Skeletal muscle satellite cell (primary cell): ENCODE data around the gene AAGAB.
A peak's percentile ranks its signal among the peaks of the same experiment; 100 is the strongest.

Experiments
- H3K27me3 ChIP-seq: 2 replicates; pipeline ENCODE4 v1.7.0; 2013; ENCODE audit warnings: low read length; ENCODE audit not compliant: control insufficient read depth, insufficient read depth
- H3K36me3 ChIP-seq: 2 replicates; pipeline ENCODE4 v1.7.0; 2013; ENCODE audit warnings: mild to moderate bottlenecking, control low read depth, low read length; ENCODE audit not compliant: insufficient read depth
- H3K4me1 ChIP-seq: 2 replicates; pipeline ENCODE4 v1.7.0; 2013; ENCODE audit warnings: low read length; ENCODE audit not compliant: control insufficient read depth, insufficient read depth
- H3K4me2 ChIP-seq: 2 replicates; pipeline ENCODE4 v1.7.0; 2013; ENCODE audit warnings: mild to moderate bottlenecking, low read length
- H3K4me3 ChIP-seq: 2 replicates; pipeline ENCODE4 v1.7.0; 2013; ENCODE audit warnings: low read length
- H3K9ac ChIP-seq: 2 replicates; pipeline ENCODE4 v1.7.0; 2013; ENCODE audit warnings: mild to moderate bottlenecking, low read depth, low read length, moderate library complexity
- H3K9me3 ChIP-seq: replicated peaks from 2 replicates; pipeline ENCODE4 v1.7.0; 2013; ENCODE audit warnings: mild to moderate bottlenecking, control low read depth, low read length

Gene AAGAB

DNA sequence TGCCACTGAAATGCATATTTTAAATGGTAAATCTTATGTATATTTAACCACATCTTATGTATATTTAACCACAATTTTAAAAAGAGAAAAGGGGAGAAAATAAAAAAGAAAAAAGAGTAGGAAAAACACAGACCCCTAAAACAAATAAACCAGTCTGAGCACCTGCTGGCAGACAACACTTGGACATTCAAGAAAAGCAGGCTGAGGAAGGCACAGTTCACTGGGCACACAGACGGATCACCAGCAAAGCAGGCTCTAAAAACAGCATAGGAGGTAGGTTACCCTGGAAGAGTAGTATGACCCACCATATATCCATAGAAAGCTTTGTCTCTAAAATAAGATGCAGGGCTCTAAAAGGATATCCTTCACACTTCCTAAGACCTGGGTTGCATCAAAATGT lies 27.0 kb downstream of the AAGAB start:
- Histone ChIP-seq H3K4me2 (no peak overlapping the region), H3K4me3 (no peak overlapping the region), H3K27me3 (no peaks in the 10 kb centered on the region), H3K36me3 (peaks cover 30% of the 10 kb centered on the region), H3K9me3 (no peaks in the 10 kb centered on the region), H3K9ac (no peak overlapping the region), H3K4me1 (peaks cover 13% of the 10 kb centered on the region)

DNA sequence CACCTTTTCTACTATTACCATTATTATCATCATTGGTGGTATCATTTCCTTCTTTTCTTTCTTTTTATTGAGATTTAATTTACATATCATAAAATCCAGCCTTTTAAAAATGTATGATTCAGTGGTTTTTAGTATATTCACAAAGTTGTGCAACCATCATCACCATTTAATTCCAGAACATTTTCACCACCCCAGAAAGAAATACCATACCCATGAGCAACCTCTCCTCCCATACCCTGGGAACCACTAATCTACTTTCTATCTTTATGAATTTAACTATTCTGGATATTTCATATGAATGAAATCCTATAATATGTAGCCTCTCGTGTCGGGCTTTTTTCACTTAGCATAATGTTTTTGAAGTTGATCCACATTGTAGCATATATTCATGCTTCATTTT lies 29.1 kb downstream of the AAGAB start:
- no peak overlapping the region for H3K4me3 ChIP-seq
- H3K27me3 ChIP-seq = no peaks in the 10 kb centered on the region
- peak overlapping the region; percentile 40 for H3K9ac ChIP-seq
- H3K4me1 ChIP-seq = peaks cover 13% of the 10 kb centered on the region
- no peaks in the 10 kb centered on the region for H3K9me3 ChIP-seq
- peak overlapping the region; percentile 48 for H3K4me2 ChIP-seq
- peaks cover 13% of the 10 kb centered on the region for H3K36me3 ChIP-seq

DNA sequence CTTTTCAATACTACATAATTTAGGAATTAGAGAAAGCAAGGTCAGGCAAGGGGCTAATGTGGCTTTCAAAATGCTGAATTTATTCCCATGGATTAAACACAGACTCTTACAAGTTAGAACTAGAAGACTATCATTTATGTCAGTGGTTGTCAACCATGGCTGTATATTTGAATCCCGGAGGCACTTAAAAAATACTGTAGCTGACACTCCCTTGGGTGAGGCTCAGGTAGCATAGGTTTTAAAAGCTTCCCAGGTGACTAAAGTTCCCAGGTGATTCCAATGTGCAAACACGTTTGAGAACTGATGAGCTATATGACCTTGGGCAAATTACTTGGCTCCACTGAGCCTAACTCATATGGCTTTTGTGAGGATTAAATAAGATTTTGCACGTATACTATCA lies 29.6 kb downstream of the AAGAB start:
- H3K36me3 ChIP-seq = peaks cover 9% of the 10 kb centered on the region
- no peaks in the 10 kb centered on the region for H3K27me3 ChIP-seq
- H3K9ac ChIP-seq = peak overlapping the region; percentile 40

DNA sequence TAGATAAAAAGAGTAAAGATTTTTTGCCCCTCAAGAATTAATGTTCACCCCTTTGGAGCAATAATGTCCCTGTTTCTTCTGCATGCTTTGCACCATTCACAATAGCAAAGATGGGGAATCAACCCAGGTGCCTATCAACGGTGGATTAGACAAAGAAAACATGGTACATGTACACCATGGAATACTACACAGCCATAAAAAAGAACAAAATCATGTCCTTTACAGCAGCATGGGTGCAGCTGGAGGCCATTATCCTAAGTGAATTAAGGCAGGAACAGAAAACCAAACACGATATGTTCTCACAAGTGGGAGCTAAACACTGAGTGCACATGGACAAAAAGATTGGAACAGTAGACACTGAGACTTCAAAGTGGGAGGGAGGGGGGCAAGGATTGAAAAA lies 35.2 kb downstream of the AAGAB start:
- H3K9ac ChIP-seq = no peak overlapping the region

More for the DNA sequence above, 29.6 kb downstream of the AAGAB start:
- peaks cover 13% of the 10 kb centered on the region for H3K4me1 ChIP-seq
- no peaks in the 10 kb centered on the region for H3K9me3 ChIP-seq
- peak overlapping the region; percentile 48 for H3K4me2 ChIP-seq
- H3K4me3 ChIP-seq = no peak overlapping the region

DNA sequence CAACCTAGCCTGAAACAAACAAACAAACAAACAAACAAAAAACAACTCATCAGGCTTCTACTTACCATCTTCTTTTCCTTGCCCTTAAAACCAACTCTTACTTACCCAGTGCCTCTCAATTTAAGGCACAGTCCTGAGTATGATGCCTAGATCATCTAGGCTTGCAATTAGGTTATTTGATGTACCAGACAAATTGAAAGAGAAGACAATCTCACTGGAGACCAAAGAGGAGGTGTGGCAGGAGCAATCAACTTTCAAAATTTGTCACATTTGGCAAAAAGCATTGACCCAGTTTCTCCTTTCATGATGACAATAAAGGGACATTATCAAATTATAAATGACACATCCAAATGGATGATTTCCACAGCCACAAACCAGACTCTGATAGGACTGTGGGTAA lies 36.0 kb downstream of the AAGAB start:
- peaks cover 5% of the 10 kb centered on the region for H3K4me1 ChIP-seq
- H3K4me2 ChIP-seq = no peak overlapping the region
- H3K9ac ChIP-seq = no peak overlapping the region
- no peaks in the 10 kb centered on the region for H3K9me3 ChIP-seq
- no peak overlapping the region for H3K4me3 ChIP-seq
- H3K36me3 ChIP-seq = peaks cover 5% of the 10 kb centered on the region
- no peaks in the 10 kb centered on the region for H3K27me3 ChIP-seq

More for the DNA sequence above, 35.2 kb downstream of the AAGAB start:
- Histone ChIP-seq H3K9me3 (no peaks in the 10 kb centered on the region), H3K4me3 (no peak overlapping the region), H3K27me3 (no peaks in the 10 kb centered on the region), H3K4me1 (peaks cover 5% of the 10 kb centered on the region), H3K4me2 (no peak overlapping the region), H3K36me3 (peaks cover 7% of the 10 kb centered on the region)

DNA sequence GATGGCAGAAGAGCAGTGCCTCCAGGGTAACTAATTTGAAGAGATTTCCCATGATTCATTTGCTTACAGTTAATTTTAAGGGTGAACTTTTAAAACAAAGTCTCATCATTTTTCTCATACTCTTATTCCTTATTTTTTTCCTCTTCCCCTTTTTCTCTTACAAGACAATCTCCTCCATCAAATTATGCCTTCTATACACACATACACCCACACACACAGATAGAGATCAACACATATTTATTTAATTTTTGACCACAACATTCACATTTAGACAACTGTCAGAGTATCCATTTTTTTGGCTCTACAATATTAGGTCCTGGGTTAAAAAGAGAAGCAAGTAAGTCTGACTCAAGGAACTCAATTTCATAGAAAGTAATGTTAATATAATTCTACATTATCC lies 37.6 kb downstream of the AAGAB start:
- H3K9ac ChIP-seq = no peak overlapping the region
- peaks cover 5% of the 10 kb centered on the region for H3K36me3 ChIP-seq
- H3K4me2 ChIP-seq = no peak overlapping the region
- peaks cover 5% of the 10 kb centered on the region for H3K4me1 ChIP-seq
- no peak overlapping the region for H3K4me3 ChIP-seq
- H3K27me3 ChIP-seq = no peaks in the 10 kb centered on the region
- H3K9me3 ChIP-seq = no peaks in the 10 kb centered on the region

DNA sequence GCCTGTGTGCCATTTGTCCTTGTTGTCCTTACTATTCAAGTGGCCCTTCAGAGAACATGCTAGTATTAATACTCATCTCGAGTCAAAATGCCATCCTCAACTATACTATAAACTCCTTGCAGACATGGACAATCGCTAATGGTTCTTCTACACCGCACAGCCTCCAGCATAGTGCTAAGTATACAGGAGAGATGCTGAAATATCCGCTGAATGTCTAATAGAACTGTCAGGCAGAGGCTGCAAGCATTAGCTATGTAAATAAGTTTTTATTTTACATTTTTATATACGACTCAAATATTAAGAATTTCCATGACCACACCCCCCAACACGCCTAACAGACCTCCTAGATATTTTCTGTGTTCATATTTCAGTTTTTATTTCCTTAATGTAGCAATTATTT lies 39.4 kb downstream of the AAGAB start:
- H3K36me3 ChIP-seq = peaks cover 5% of the 10 kb centered on the region

DNA sequence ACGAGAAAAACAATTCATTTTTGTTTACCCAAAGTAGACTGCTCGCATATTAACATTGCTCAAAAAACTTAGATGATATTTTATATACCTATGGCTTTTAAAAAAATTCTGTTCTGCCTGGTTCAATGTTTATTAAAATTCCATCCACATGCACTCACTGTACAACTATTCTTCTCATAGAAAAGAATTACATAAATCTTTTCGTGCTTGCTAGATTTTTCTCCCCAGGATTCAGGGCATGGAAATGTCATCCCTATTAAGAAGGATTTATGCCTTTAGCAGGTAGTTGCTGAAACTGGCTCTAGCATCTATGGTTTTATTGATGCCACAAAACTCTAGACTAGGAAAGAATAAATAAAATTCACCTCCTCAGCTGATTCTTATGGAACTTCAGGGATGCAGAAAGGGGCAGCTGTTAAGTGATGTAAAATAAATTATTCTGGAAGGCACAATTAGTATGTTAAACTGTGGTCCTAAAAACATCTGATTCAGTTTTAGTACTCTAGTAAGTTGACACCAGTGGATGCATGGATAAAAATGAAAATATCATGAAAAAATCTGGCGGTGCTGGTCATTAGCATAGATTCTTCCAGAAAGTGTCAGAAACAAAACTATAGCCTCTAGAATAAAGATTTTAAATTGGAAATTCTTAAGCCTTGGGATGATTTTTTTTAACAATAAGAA lies 41.6 kb downstream of the AAGAB start:
- Histone ChIP-seq H3K36me3 (peaks cover 8% of the 10 kb centered on the region), H3K9ac (no peak overlapping the region), H3K27me3 (no peaks in the 10 kb centered on the region), H3K9me3 (no peaks in the 10 kb centered on the region), H3K4me1 (peaks cover 5% of the 10 kb centered on the region), H3K4me2 (no peak overlapping the region), H3K4me3 (no peak overlapping the region)

More for the DNA sequence above, 39.4 kb downstream of the AAGAB start:
- Histone ChIP-seq H3K4me1 (peaks cover 5% of the 10 kb centered on the region), H3K4me2 (no peak overlapping the region), H3K9me3 (no peaks in the 10 kb centered on the region), H3K9ac (no peak overlapping the region), H3K4me3 (no peak overlapping the region), H3K27me3 (no peaks in the 10 kb centered on the region)

DNA sequence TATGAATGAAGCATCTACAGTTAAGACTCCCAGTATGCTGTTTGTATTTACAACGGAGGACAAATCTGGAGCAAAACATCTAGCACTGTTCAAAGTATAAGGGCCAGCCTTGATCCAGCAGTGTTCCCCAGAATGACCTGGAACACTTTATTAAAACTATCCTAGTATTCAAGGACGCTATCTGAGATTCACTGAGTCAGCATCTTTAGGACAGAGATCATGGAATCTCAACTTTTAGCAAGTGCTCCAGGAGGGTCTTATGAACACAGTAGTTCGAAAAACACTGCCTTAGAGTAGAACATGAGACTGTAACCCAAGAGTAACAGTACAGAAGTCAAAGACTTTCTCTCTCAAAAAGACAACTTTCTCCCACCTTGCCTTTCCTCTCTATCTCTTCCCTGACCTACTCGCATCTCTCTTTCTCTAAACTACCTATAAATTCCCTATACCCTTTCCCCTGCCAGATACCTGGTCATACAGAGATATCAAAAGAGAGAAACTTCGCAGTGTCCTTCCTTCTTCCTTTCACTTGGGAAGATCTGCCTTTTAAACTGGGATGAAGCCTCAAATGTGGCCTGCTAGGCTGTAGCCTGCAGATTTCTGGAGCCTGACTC lies 43.8 kb downstream of the AAGAB start:
- H3K4me1 ChIP-seq = peaks cover 5% of the 10 kb centered on the region
- H3K4me2 ChIP-seq = no peak overlapping the region
- no peak overlapping the region for H3K4me3 ChIP-seq
- no peak overlapping the region for H3K9ac ChIP-seq
- H3K36me3 ChIP-seq = peaks cover 18% of the 10 kb centered on the region
- H3K9me3 ChIP-seq = no peaks in the 10 kb centered on the region
- no peaks in the 10 kb centered on the region for H3K27me3 ChIP-seq

DNA sequence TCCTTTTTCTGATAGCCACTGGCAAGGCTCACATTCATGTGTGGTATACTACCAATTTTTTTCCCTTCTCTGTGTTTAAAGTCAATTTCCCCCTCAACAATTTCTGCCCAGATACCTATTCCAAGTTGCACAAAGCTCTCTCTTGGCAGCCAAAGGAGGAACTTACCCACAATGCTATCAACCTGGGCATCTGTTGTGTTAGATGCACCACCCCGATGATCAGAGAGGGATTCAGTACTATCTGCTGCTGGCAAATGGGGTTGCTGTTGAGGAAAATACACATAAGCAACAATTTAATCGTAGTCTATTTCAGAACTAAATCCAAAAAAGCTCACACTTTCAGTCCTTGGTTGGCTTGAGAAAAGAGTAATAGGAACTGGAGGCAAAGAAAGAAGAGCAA lies 46.1 kb downstream of the AAGAB start:
- H3K4me3 ChIP-seq = no peak overlapping the region
- H3K9me3 ChIP-seq = no peaks in the 10 kb centered on the region
- no peaks in the 10 kb centered on the region for H3K27me3 ChIP-seq
- no peak overlapping the region for H3K9ac ChIP-seq
- H3K4me2 ChIP-seq = no peak overlapping the region
- peaks cover 38% of the 10 kb centered on the region for H3K36me3 ChIP-seq
- no peaks in the 10 kb centered on the region for H3K4me1 ChIP-seq

DNA sequence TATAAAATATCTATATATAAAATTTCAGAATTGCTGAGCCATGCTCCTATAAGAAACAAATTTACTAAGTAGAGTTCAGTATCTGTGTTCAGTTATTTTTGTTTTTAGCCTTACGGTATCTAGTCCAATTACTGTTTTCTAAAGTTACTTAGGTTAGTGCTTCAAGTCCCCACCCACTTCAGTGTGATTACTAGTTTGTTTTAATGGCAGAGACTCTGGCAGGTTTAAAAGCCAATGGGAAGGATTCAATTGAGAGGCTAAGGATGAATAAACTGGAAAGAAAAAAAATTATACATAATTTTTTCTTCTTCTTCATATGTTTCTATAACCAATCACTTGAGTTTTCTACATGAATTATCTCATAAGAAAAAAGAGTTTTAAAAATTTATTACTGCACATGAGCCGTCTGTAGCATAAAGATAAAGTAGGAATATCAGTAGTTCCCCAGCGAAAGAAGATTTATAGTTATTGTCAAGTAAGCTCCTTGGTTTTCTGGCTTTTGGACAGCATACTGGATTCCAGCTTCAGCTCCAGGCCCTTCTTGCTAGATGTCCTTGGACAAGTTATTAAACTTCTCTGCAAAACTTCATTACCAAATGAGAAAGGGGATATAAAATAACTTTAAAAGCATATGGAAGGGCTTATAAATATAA lies 46.8 kb downstream of the AAGAB start:
- Histone ChIP-seq H3K9me3 (no peaks in the 10 kb centered on the region), H3K4me1 (no peaks in the 10 kb centered on the region), H3K36me3 (peaks cover 41% of the 10 kb centered on the region), H3K4me2 (no peak overlapping the region), H3K27me3 (no peaks in the 10 kb centered on the region), H3K9ac (no peak overlapping the region), H3K4me3 (no peak overlapping the region)
